Activated T-helper 2 cell treated with anti-CD3 and anti-CD28 coated beads, Interferon-gamma antibody, Interleukin-2, Interleukin-4, amounts not matched to agents 10 μg/mL and 5 μg/mL and 100 μg/mL, durations not matched to agents 14 hours and 24 hours and 36 hours (primary cell): Measurements from ENCODE around the gene MRPS30. TPM values are rescaled to one million over a fixed set of nuclear protein-coding genes. Genes with fewer than 3 reads are reported as not detected.

Source experiments
- DNase-seq: peaks from one replicate; pipeline ENCODE4 v3.0.0; 2021; ENCODE audit warnings: low spot score
- H3K27ac Mint-ChIP-seq: one replicate; pipeline ENCODE4 v1.8.0; 2021; ENCODE audit warnings: mixed read lengths
- H3K27me3 Mint-ChIP-seq: one replicate; pipeline ENCODE4 v1.8.0; 2021; ENCODE audit warnings: low read depth, mixed read lengths
- H3K36me3 Mint-ChIP-seq: one replicate; pipeline ENCODE4 v1.8.0; 2021; ENCODE audit warnings: low read depth, mixed read lengths
- H3K4me1 Mint-ChIP-seq: one replicate; pipeline ENCODE4 v1.8.0; 2021; ENCODE audit warnings: low read depth, mixed read lengths
- H3K4me3 Mint-ChIP-seq: one replicate; pipeline ENCODE4 v1.8.0; 2021; ENCODE audit warnings: low read depth, mild to moderate bottlenecking, moderate library complexity, mixed read lengths
- H3K9me3 Mint-ChIP-seq: one replicate; pipeline ENCODE4 v1.8.0; 2021; ENCODE audit warnings: mixed read lengths
- intact Hi-C: fragments of 100-400 bp; cut with micrococcal nuclease; formaldehyde crosslinking; loops from one replicate; pipeline ENCODE4 v1.15.1; 2023
- total RNA-seq: library from RNA; stranded (reverse); gene quantifications from 2 replicates; pipeline ENCODE4 v1.2.3, GENCODE V29; 2022

Gene MRPS30
- total RNA-seq, 1 donor from 2014 or later, result 57.4 TPM

- no peak for DNase-seq
Measured at GRCh38 chr5:44830951-44831350, 22.2 kb downstream of the MRPS30 start.

GRCh38 chr5:44833249-44833648, 24.5 kb downstream of the MRPS30 start:
- DNase-seq, result no peak
- intact Hi-C loops, result no loop called here
- Mint-ChIP-seq H3K4me1 (peaks cover 1% of the 10 kb centered on the region), H3K9me3 (peaks cover 4% of the 10 kb centered on the region), H3K4me3 (no peak overlapping the region), H3K27ac (no peak overlapping the region), H3K27me3 (no peaks in the 10 kb centered on the region), H3K36me3 (no peaks in the 10 kb centered on the region)

More at GRCh38 chr5:44830951-44831350, 22.2 kb downstream of the MRPS30 start:
- Mint-ChIP-seq H3K36me3 (peaks cover 11% of the 10 kb centered on the region), H3K4me1 (peaks cover 1% of the 10 kb centered on the region), H3K27me3 (no peaks in the 10 kb centered on the region), H3K27ac (no peak overlapping the region), H3K4me3 (no peak overlapping the region), H3K9me3 (no peaks in the 10 kb centered on the region)
- intact Hi-C loops, result no loop called here

- no peak overlapping the region for H3K4me3 Mint-ChIP-seq
- peaks cover 1% of the 10 kb centered on the region for H3K4me1 Mint-ChIP-seq
- intact Hi-C loops, result no loop called here
- peaks cover 3% of the 10 kb centered on the region for H3K36me3 Mint-ChIP-seq
- H3K27ac Mint-ChIP-seq, result no peak overlapping the region
- peaks cover 20% of the 10 kb centered on the region for H3K9me3 Mint-ChIP-seq
- no peaks in the 10 kb centered on the region for H3K27me3 Mint-ChIP-seq
- DNase-seq, result no peak
Measured at GRCh38 chr5:44835693-44836092, 26.9 kb downstream of the MRPS30 start.

DNA sequence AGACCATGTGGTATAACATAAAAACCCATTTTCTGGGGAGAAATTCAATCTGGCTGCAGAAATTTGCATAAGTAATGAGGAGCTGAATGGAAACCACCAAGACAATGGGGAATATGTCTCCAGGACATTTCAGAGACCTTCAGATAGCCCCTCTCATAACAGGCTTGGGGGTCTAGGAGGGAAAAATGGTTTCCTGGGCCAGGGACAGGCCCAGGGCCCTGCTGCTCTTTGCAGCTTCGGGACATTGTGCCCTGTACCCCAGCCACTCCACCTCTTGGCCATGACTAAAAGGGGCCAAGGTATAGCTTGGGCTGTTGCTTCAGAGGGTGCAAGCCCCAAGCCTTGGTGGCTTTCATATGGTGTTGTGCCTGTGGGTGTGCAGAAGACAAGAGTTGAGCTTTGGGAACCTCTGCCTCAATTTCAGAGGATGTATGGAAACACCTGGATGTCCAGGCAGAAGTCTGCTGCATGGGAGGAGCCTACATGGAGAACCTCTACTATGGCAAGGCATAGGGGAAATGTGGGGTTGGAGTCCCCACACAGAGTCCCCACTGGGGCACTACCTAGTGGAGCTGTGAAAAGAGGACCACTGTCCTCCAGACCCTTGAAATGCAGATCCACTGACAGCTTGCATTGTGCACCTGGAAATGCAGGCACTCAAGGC, 30.4 kb downstream of the MRPS30 start:
- Mint-ChIP-seq H3K27me3 (no peaks in the 10 kb centered on the region), H3K27ac (no peak overlapping the region), H3K9me3 (peaks cover 20% of the 10 kb centered on the region), H3K4me3 (no peak overlapping the region), H3K36me3 (peaks cover 3% of the 10 kb centered on the region), H3K4me1 (no peaks in the 10 kb centered on the region)
- DNase-seq, result no peak
- intact Hi-C loops, result no loop called here

DNA sequence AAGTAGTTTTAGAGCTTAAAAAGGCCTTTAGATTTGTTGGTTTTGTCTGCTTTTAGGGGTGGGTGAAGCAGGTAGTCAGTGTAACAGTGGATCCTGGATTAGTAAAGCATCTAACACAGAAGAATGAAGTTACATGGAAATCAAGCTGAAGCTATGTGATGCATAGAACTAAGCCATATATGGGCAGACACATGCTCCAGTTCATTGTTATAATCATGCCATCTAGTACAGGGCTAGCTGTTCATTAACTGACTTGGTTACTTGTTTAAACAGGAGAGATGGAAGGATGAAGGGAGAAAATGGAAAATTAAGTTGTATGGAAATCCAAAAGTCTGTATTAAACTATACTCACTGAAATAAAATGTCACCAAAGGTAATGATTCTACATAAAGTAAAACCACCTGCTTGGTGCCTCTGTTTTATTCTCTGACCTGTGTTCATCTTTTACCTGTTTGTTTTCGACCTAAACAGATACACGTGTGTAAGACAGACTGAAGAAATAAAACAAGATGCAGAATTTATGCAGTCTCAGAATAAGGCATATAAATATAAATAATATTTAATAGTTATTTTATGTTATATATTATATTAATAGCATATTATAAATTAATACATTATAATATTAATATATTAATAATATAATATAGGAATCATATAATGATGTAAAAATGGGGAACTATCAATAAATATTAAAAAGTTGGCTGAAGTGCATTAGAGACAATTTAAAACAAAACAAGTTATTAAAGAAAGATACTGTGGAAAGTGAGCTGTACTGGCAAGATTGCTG, 33.9 kb downstream of the MRPS30 start:
- H3K27me3 Mint-ChIP-seq, result no peaks in the 10 kb centered on the region
- peaks cover 20% of the 10 kb centered on the region for H3K9me3 Mint-ChIP-seq

GRCh38 chr5:44844744-44845143, 36.0 kb downstream of the MRPS30 start:
- intact Hi-C loops, result no loop called here
- H3K4me3 Mint-ChIP-seq, result no peak overlapping the region
- no peaks in the 10 kb centered on the region for H3K4me1 Mint-ChIP-seq
- peaks cover 3% of the 10 kb centered on the region for H3K9me3 Mint-ChIP-seq
- H3K27ac Mint-ChIP-seq, result no peak overlapping the region
- H3K36me3 Mint-ChIP-seq, result no peaks in the 10 kb centered on the region
- no peak for DNase-seq
- H3K27me3 Mint-ChIP-seq, result no peaks in the 10 kb centered on the region

More for the DNA sequence above, 33.9 kb downstream of the MRPS30 start:
- intact Hi-C loops, result no loop called here
- Mint-ChIP-seq H3K4me1 (no peaks in the 10 kb centered on the region), H3K27ac (no peak overlapping the region), H3K4me3 (no peak overlapping the region), H3K36me3 (peaks cover 3% of the 10 kb centered on the region)
- no peak for DNase-seq

DNA sequence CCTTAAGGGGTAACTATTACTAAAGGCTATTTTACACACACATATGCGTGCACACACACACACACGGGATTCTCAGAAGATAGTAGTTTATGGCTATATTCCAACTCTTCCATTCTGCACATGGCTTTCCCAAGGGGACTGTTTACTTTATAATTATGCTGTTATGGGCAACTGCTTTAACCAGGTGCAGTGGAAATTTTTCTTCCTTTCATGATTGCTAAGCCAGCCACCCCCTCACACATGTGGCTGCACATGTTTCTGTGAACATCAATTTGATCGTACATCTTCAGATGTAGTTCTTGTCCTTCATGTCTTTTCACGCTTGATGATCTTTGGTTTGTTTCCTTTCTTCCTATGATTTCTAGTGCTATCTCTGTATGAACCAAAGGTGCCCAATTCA, 37.0 kb downstream of the MRPS30 start:
- H3K27me3 Mint-ChIP-seq, result no peaks in the 10 kb centered on the region
- no peak overlapping the region for H3K27ac Mint-ChIP-seq
- H3K9me3 Mint-ChIP-seq, result no peaks in the 10 kb centered on the region
- intact Hi-C loops, result no loop called here
- no peak overlapping the region for H3K4me3 Mint-ChIP-seq
- H3K36me3 Mint-ChIP-seq, result no peaks in the 10 kb centered on the region
- DNase-seq, result no peak
- no peaks in the 10 kb centered on the region for H3K4me1 Mint-ChIP-seq

- no peak for DNase-seq
- H3K27ac Mint-ChIP-seq, result no peak overlapping the region
- H3K9me3 Mint-ChIP-seq, result no peaks in the 10 kb centered on the region
- no peaks in the 10 kb centered on the region for H3K27me3 Mint-ChIP-seq
- no peak overlapping the region for H3K4me3 Mint-ChIP-seq
- no peaks in the 10 kb centered on the region for H3K36me3 Mint-ChIP-seq
- no peaks in the 10 kb centered on the region for H3K4me1 Mint-ChIP-seq
- intact Hi-C loops, result no loop called here
Measured at GRCh38 chr5:44847206-44847852, 38.6 kb downstream of the MRPS30 start.

GRCh38 chr5:44860267-44860666, 51.5 kb downstream of the MRPS30 start:
- Mint-ChIP-seq H3K27me3 (peaks cover 7% of the 10 kb centered on the region), H3K4me3 (no peak overlapping the region), H3K27ac (no peak overlapping the region), H3K36me3 (no peaks in the 10 kb centered on the region), H3K9me3 (no peaks in the 10 kb centered on the region), H3K4me1 (no peaks in the 10 kb centered on the region)
- intact Hi-C loops, result no loop called here
- DNase-seq, result no peak

DNA sequence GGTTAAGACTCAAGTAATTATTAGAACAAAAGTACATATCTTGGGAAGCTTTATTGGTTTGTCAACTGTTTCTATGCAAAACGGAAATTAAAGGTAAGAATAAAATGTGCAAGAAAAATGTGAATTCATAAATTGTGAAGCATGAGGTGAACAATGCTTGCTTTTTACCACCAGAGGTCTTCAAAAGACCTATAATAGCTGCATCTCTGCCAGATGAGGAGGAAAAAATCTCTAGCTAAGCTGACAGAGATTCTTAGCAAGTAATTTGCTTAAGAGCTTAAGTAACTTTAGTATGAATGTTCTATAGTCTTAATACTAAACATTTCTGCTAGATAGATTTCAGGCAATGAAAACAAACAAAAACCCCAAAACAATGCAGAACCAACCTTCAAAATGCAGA, 54.1 kb downstream of the MRPS30 start:
- Mint-ChIP-seq H3K4me1 (no peaks in the 10 kb centered on the region), H3K36me3 (no peaks in the 10 kb centered on the region), H3K4me3 (no peak overlapping the region), H3K9me3 (no peaks in the 10 kb centered on the region), H3K27me3 (peaks cover 13% of the 10 kb centered on the region), H3K27ac (no peak overlapping the region)
- intact Hi-C loops, result no loop called here
- DNase-seq, result no peak
